ENCODE measurements around the gene AKAP6.

AKAP6 gene

GRCh38 chr14:32633224-32633859, 304.2 kb downstream of the AKAP6 start:
- DNase-seq = no peak

DNA sequence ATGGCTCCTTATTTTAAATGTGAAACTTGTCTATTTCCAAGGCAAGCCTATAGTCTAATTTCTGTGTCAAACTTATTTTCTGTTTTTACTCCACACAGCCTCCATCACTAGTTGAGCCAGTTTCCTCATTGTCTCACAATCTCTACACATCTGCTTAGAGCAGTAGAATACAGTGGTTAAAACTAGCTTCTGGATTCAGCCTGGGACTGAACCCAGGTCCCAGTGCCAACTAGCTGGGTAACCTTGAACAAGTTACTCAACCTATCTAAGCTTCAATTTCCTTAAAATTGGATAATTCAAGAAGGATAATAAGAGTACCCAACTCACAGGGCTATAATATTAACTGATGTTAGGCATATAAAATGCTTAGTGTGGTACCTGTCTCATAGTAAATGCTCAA, 304.8 kb downstream of the AKAP6 start:
- DNase-seq = no peak

- no peak for DNase-seq
Observed at GRCh38 chr14:32635061-32635719, 306.1 kb downstream of the AKAP6 start.

GRCh38 chr14:32637582-32637981, 308.5 kb downstream of the AKAP6 start:
- no peak for DNase-seq

GRCh38 chr14:32639208-32639607, 310.1 kb downstream of the AKAP6 start:
- no peak for DNase-seq

DNA sequence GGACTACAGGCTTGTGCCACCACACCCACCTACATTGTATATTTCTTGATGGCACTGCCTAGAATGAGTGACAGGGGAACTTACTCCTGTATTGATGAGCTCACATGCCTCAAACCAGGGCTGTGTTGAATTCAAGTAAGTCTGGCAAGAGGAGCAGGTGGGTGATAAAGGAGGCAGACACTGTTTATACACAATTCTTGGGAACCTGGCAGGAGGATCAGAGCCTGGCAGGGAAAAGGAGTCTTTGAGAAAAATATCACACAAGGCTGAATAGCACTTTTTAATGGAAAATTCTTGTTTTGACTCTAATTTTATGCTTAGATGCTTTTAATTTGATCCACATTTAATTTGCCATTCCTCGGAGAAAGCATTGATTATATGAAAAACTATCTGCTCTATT, 316.5 kb downstream of the AKAP6 start:
- no peak for DNase-seq

DNA sequence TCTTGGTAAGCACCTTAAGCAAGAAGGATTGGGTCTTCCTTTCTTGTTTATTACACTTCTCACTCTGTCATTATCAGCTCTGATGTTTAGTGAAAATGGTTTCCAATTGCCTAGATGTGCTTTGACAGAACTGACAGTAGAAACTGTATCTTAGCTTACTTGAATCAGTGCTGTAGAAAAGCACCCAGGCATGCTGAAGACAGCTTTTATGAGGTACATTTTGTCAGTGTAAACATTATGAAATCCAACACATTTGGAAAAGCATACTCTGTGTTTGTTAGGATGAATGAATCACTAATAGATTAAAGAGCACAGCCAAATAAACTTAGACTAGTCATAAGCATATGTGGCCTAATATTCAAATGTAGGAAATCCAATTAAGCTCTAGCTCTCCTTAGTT, 319.3 kb downstream of the AKAP6 start:
- no peak for DNase-seq

DNA sequence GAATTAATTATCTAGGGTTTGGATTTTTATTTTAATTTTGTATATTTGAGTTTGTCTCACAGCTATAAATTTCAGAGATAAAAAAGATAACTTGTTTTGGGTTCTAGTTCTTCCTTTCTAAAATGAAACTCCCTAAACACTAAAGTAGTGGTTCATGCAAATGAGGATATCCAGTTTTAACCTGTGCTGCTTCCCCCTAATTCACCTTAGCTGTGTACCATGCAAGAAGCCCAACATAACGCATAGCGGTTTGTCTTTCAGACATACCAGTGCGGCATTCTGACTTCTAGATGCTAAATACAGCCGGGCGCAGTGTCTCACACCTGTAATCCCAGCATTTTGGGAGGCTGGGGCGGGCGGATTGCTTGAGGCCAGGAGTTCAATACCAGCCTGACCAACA, 320.9 kb downstream of the AKAP6 start:
- DNase-seq = no peak

DNA sequence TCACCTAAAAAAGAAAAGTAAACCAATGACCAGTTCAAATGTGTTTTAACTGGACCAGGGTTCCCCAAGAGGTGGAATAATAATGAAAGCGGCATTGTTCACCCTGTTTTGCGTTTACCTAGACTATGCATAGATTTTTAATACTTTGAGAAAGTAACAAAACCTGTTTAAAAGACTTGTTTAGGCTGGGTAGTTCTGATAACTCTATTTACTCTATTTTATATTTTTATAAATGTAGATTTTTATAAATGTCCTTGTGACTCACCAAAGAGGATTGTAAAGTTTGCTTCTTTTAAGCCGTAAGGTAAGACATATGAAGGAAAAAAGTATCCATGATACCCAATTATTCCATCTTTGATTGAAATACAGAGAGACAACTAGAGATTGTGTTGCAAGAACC, 321.6 kb downstream of the AKAP6 start:
- DNase-seq = no peak

DNA sequence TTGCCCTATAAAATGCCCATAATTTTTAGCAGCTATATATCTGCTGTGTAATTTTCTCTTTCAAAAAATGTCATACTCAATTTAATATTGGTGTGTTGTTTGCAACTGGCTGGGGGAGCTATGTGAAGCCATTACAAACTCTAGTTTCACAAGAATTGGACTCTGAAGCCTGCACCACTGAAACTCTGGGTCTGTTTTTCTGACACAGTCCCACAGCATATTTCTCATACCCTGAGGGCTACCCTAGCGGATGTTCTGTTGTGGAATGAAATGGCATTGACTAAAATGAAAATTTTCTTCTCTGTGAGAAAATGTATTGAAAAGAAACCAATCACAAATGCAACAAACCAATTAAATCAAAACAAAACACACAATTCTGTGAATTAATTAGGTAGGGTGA, 325.0 kb downstream of the AKAP6 start:
- no peak for DNase-seq

DNA sequence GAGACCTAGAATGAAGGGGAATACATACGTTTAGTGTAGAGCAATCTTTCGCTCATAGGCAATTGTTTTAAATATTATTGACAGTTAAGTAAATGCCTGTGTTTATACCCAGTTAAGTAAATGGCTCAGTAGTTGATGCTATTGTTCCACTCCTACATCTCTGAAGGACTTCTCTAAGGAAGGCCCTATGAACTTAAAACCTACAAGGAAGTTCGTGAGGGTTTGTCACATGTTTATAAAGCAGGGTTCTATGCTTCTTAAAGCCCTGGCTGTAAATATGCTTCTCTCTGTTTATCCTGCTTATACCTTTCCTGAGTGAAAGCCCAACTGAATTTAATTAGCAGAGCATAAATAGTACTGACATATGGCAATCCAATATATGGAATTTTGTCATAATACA, 327.5 kb downstream of the AKAP6 start:
- DNase-seq = no peak

- no peak for DNase-seq
Observed at GRCh38 chr14:32657081-32657480, 328.0 kb downstream of the AKAP6 start.

DNA sequence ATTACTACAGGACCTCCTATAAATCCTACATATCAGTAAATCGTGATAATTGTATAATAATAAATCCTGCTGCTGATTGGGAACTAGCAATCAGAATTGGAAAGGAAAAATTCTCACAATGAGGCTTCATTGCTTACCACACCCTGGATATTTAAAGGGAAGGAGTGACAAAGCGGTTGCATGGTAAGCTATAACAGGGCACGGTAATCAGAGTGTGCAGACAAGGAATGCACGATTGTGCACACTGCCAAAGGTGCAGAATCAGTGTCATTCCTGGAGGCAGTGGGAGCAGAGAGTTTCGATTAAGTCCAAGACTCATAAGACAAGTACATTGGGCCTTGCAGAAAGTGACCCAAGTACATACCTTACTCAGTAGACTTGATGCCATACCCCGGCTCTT, 332.1 kb downstream of the AKAP6 start:
- no peak for DNase-seq

- DNase-seq = no peak
Observed at GRCh38 chr14:32662211-32662610, 333.1 kb downstream of the AKAP6 start.

- no peak for DNase-seq
Observed at GRCh38 chr14:32666308-32666707, 337.2 kb downstream of the AKAP6 start.

GRCh38 chr14:32667287-32667686, 338.2 kb downstream of the AKAP6 start:
- no peak for DNase-seq

DNA sequence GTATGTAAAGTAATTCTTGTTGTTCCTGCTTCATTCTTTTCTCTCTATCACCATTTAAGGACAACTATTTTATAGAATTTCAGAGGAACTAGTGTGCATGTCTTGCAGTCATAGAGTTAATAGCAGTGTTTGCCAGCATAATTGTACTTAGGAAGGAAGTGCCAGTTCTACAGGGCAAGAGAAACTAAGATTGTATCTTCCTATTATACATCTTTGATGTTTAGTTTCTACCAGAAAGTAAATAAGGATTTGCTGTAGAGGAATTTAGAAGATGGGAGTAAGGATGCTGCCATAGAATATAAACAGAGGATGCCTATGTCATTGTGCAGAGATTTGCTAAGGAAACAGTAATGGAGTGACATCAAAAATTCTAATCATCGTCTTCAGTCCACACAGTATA, 338.7 kb downstream of the AKAP6 start:
- no peak for DNase-seq

DNA sequence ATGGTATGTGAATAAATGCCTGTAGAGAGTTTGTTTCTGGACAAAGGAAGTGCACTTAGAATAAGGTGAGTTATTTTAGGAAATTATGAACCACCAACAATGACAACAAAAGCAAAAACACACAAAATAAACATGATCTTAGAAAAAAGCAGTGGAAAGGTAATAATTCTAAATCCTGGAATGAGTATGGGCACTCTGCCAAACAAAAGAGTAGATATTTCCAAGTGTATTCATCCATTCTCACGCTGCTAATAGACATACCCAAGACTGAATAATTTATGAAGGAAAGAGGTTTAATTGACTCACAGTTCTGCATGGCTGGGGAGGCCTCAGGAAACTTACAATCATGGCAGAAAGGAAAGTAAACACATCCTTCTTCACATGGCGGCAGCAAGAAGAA, 340.3 kb downstream of the AKAP6 start:
- DNase-seq = no peak

GRCh38 chr14:32675433-32675832, 346.3 kb downstream of the AKAP6 start:
- no peak for DNase-seq

DNA sequence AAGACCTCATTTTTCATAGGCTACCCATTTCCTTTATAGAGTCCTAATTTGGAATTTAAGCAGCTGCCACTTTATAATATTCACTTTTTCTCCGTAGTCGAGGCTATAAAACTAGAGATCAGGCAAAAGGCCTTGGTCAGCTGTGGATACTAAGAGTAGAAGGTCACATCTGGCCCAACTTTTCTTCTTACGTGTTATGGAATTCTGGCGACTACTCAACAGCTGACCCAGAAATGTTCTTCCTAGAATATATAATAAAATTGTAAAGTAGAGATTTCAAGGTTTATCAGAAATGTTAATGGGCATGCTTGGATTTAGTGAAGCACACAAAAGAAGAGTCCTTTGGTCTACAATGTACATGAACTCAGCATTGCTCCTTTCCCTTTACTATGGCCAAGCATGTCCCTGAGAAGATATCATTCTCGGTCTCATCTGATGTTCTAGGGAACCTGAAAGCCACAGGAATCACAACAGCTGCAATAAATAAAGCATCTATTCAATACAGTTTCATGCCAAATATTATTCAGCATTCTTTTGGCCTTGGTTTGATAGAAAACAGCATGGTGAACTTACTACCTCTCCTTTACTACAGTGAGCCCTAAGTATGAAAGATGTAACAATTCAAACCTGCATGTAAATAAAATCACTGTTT, 348.2 kb downstream of the AKAP6 start:
- no peak for DNase-seq

GRCh38 chr14:32678088-32678487, 349.0 kb downstream of the AKAP6 start:
- DNase-seq = no peak

DNA sequence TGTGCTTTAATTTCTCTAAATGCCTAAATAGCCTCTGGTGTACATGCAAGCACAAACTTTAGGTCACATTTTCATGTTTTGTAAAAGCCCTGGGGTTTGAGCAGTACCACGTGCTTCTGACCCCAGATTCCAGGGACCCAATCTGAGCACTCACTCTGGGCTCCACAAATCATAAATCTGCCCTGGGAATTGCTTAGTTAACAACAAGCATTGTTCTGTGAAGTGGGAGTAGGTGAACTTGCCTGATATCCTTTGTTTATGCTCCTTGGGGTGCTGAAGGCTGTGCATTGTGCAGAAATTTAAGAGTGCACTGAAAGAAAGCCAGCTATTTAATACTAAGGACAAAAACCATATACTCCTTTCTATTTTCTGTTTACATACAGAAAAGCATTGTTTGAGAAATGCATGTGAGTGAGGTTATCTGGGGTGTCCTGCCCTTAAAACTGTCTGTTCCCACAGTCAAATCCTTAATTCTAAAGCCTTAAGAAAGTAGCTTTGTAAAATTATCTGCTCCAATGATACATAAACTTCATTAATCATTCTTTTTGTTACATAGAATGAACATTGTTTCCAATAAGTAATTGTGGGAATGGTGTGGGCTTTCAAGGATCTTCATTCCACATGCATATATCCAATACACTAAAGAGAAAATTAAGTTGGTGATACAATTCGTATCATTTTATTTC, 351.0 kb downstream of the AKAP6 start:
- DNase-seq = no peak

GRCh38 chr14:32681598-32681997, 352.5 kb downstream of the AKAP6 start:
- DNase-seq = no peak

DNA sequence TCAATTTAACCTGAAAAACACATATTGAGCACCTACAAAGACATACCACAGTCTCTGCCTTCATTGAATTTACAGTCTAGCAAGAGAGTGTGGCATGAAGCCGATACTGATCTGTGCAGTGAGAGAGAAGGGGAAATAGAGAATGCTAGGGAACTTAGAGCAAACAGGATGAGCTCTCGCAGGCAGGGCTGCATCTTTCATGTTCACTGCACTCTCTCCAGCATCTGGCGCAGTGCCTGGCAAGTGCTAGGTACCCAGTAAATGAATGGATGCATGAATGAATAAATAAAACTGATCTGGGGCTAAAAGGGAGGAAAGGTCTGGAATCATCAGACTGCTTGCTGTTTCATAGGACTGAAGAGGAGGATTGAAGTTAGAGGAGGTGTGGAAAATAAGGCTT, 353.1 kb downstream of the AKAP6 start:
- DNase-seq = no peak
